ENCODE data around the gene P3H1. TPM values are rescaled to one million over a fixed set of nuclear protein-coding genes. Genes with fewer than 3 reads are reported as not detected.
"Not testable (repeated sequence)": the region's sequence is repeated elsewhere in the genome, so short reads cannot be mapped to it uniquely, and the experiment has no call there.

P3H1 gene
- total RNA-seq, 4 donors from 2014 or later: 16.6 to 28.0 (median 24.2) TPM

- H3K4me1 ChIP-seq: no peaks in the 10 kb centered on the region
- no peaks in the 10 kb centered on the region for H3K9me3 ChIP-seq
- intact Hi-C loops (cut with DNase I): no loop called here
- no peak overlapping the region for H3K27ac ChIP-seq
- DNase-seq: no peak
- no peaks in the 10 kb centered on the region for H3K36me3 ChIP-seq
- no peaks in the 10 kb centered on the region for H3K27me3 ChIP-seq
- 93 to 94% methylated on average over 3 of the region's 3 CpGs for WGBS, 2 donors
- no peak overlapping the region for H3K4me3 ChIP-seq (replicated peaks in 1 of 3)
- TF ChIP-seq POLR2A (IDR thresholded peaks at IDR 0.05): no peak
- TF ChIP-seq, protein P1, sequence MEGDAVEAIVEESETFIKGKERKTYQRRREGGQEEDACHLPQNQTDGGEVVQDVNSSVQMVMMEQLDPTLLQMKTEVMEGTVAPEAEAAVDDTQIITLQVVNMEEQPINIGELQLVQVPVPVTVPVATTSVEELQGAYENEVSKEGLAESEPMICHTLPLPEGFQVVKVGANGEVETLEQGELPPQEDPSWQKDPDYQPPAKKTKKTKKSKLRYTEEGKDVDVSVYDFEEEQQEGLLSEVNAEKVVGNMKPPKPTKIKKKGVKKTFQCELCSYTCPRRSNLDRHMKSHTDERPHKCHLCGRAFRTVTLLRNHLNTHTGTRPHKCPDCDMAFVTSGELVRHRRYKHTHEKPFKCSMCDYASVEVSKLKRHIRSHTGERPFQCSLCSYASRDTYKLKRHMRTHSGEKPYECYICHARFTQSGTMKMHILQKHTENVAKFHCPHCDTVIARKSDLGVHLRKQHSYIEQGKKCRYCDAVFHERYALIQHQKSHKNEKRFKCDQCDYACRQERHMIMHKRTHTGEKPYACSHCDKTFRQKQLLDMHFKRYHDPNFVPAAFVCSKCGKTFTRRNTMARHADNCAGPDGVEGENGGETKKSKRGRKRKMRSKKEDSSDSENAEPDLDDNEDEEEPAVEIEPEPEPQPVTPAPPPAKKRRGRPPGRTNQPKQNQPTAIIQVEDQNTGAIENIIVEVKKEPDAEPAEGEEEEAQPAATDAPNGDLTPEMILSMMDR (IDR thresholded peaks at IDR 0.05): no peak
Measured at GRCh38 chr1:42721926-42722325, 44.9 kb downstream of the P3H1 start.

DNA sequence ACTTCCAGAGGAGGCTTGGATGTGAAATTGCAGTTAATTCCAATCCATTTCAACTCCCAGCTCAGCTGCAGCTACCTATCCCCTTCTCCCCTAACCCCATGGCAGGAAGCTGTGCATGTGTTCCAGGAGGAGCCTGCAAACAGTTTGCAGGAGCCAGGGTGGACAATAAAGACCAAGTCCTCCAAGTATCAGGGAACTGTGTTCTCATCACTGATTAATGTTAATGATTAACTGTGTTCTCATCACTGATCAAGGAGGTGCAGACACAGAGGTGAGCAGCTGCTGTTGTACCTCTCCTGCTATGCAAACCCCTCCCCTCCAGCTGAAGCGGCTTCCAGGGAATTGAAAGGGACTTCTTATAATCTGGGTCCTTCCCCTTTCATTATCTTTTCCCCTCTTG lies 46.0 kb downstream of the P3H1 start:
- WGBS, 2 donors: 93 to 100% methylated on average over 1 of the region's 1 CpG
- no peak for DNase-seq
- Histone ChIP-seq H3K9me3 (no peaks in the 10 kb centered on the region), H3K4me1 (no peaks in the 10 kb centered on the region), H3K36me3 (no peaks in the 10 kb centered on the region), H3K27me3 (no peaks in the 10 kb centered on the region), H3K27ac (no peak overlapping the region), H3K4me3 (replicated peaks in 1 of 3) (no peak overlapping the region)
- TF ChIP-seq POLR2A (IDR thresholded peaks at IDR 0.05): no peak
- TF ChIP-seq, protein P1 (IDR thresholded peaks at IDR 0.05): no peak
- intact Hi-C loops (cut with DNase I): no loop called here

DNA sequence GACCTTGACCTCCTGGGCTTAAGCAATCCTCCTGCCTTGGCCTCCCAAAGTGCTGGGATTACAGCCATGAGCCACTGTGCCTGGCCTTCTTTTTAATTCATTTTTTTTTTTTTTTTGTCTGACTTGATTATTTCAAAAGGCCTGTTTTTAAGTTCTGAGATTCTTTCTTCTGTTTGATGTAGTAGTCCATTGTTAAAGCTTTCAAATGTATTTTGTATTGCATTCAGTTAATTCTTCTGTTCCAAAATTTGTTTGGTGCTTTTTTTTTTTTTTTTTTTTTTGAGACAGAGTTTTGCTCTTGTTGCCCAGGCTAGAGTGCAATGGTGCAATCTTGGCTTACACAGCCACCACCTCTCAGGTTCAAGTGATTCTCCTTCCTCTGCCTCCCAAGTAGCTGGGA lies 52.4 kb downstream of the P3H1 start:
- H3K4me3 ChIP-seq (replicated peaks in 1 of 3); intact Hi-C loops (cut with DNase I); H3K27me3 ChIP-seq; H3K9me3 ChIP-seq; DNase-seq; H3K36me3 ChIP-seq; H3K4me1 ChIP-seq; H3K27ac ChIP-seq: not testable (repeated sequence)

DNA sequence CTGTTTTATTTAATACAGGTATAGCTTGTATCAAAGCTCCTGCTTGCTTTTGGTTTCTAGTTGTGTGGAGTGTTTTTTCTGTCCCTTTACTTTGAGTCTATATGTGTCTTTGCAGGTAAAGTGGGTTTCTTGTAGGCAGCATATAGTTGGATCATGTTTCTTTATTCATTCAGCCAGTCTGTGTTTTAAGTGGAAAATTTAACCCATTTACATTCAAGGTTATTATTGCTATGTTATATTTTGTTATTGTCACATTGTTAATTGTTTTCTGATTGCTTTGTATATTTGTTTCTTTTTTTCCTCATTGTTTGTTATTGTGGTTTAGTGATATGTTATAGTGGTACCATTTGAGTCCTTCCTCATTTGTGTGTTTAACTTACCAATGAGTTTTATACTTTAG lies 53.5 kb downstream of the P3H1 start:
- Histone ChIP-seq H3K27me3 (no peaks in the 10 kb centered on the region), H3K9me3 (no peaks in the 10 kb centered on the region), H3K36me3 (peaks cover 0 to 4% of the 10 kb centered on the region in 2 donors), H3K4me1 (no peaks in the 10 kb centered on the region), H3K27ac (no peak overlapping the region), H3K4me3 (replicated peaks in 1 of 3) (no peak overlapping the region)
- no peak for DNase-seq
- intact Hi-C loops (cut with DNase I): no loop called here
- TF ChIP-seq POLR2A (IDR thresholded peaks at IDR 0.05): no peak
- TF ChIP-seq, protein P1 (IDR thresholded peaks at IDR 0.05): no peak

DNA sequence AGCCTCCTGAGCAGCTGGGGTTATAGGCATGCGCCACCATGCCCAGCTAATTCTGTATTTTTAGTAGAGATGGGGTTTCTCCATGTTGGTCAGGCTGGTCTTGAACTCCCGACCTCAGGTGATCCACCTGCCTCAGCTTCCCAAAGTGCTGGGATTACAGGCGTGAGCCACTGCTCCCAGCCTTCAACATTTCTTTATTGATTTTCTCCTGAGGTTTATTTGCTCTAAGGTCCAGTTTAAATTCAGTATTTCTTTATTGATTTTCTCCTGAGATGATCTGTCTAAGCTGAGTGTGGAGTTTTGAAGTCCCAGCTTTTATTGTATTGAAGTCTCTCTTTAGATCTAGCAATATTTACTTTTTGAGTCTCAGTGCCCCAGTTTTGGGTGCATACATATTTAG lies 54.0 kb downstream of the P3H1 start:
- H3K4me3 ChIP-seq (replicated peaks in 1 of 3); H3K27ac ChIP-seq; H3K36me3 ChIP-seq; DNase-seq; intact Hi-C loops (cut with DNase I); H3K4me1 ChIP-seq; H3K27me3 ChIP-seq; H3K9me3 ChIP-seq: not testable (repeated sequence)
- WGBS, 2 donors: 96 to 98% methylated on average over 3 of the region's 3 CpGs

GRCh38 chr1:42703888-42704464 lies 62.9 kb downstream of the P3H1 start:
- no peaks in the 10 kb centered on the region for H3K4me1 ChIP-seq
- intact Hi-C loops (cut with DNase I): no loop called here
- H3K27ac ChIP-seq: no peak overlapping the region
- peaks cover 46 to 53% of the 10 kb centered on the region in 2 donors for H3K36me3 ChIP-seq
- no peak overlapping the region for H3K4me3 ChIP-seq (replicated peaks in 1 of 3)
- DNase-seq: no peak
- H3K27me3 ChIP-seq: no peaks in the 10 kb centered on the region
- no peaks in the 10 kb centered on the region for H3K9me3 ChIP-seq
- WGBS, 2 donors: 94 to 95% methylated on average over 7 of the region's 7 CpGs
- no peak for TF ChIP-seq POLR2A (IDR thresholded peaks at IDR 0.05)
- TF ChIP-seq, protein P1 (IDR thresholded peaks at IDR 0.05): no peak

Data from thyroid gland (tissue), 4 donors.